ENCODE results near the gene OPN1MW3.
"Not testable (repeated sequence)": the region's sequence is repeated elsewhere in the genome, so short reads cannot be mapped to it uniquely, and the experiment has no call there.

The OPN1MW3 gene

GRCh38 chrX:154263072-154263471 lies 5.7 kb downstream of the OPN1MW3 start:
- not testable (repeated sequence) for H3K27me3 ChIP-seq, H3K27ac ChIP-seq, H4K20me1 ChIP-seq, H3K4me3 ChIP-seq, H3K9ac ChIP-seq, H3K9me3 ChIP-seq, H3K4me2 ChIP-seq, H3K4me1 ChIP-seq, H3K36me3 ChIP-seq

DNA sequence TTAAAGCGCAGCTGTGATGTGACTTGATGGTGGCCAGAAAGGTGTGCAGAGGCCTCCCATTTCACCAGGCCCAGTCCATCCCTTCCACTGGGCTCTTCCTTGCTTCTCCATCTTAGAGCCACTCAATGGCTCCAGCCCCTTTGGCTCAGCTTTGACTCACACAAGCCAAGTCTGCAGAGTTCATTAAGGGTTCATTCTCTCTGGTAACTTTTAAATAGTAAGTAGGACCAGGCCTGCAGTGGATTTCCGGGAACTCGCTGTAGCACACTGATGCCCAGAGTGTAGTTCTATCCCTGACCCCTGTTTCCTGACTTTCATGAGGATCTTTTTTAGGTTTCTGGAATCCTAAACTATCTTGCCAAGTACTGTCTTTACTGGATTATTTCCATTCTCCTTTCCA lies 11.9 kb downstream of the OPN1MW3 start:
- not testable (repeated sequence) for H4K20me1 ChIP-seq, H3K4me1 ChIP-seq, H3K36me3 ChIP-seq, H3K9me3 ChIP-seq, H3K4me2 ChIP-seq, H3K4me3 ChIP-seq, H3K27me3 ChIP-seq, H3K9ac ChIP-seq, H3K27ac ChIP-seq

DNA sequence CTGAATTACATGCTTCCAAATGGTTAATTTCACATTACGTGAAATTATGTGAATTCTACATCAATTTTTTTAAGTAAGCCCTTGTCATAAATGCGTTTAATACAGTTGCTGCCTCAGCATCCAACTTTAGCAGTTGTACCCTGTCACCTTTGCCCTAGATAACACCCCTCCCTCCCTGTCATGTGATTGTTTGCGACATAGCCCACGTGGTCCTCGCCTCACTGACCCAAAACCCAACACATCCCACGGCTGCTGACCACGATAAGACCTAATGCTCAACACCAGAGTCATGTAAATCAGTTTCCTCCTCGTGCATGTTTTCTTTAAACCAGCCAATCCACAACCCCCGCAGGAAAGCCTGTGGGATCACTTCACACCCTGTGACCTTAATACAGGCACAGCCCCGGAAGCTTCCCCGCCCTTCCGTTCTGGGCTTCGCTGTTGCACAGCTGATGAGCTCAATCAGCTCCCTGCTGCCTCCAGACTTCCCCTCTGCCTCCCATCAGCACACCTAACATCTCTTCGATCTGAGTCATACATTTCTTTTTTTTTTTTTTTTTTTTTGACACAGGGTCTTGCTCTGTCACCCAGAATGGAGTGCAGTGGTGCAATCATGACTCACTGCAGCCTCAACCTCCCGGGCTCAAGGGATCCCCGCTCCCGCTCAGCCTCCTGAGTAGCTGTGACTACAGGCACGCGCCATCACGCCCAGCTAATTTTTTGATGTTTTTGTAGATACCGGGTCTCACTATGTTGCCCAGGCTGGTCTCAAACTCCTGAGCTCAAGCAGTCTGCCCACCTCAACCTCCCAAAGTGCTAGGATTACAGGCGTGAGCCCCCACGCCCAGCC lies 27.3 kb downstream of the OPN1MW3 start:
- H3K4me2 ChIP-seq, H3K4me3 ChIP-seq, H3K9me3 ChIP-seq, H4K20me1 ChIP-seq, H3K4me1 ChIP-seq, H3K9ac ChIP-seq, H3K27ac ChIP-seq, H3K27me3 ChIP-seq, H3K36me3 ChIP-seq: not testable (repeated sequence)

DNA sequence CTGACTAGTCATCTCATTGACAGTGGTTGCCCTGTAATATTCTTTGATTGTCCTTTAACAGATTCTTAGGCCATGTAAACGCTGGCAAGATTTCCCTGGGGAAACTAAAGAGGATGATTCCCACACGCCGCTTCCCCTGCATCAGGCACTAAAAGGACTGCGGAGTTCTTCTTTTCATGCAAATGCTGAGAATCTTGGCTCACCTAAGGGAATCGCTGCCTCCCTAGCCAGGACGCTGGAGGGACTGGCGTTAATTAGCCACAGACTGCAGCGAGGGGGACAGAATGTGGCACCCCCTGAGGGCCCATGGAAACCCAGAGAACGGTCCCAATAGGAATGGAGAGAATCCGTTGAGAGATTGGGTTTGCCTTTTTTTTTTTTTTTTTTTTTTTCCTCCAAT lies 29.0 kb downstream of the OPN1MW3 start:
- H3K9me3 ChIP-seq, H4K20me1 ChIP-seq, H3K27ac ChIP-seq, H3K27me3 ChIP-seq, H3K4me1 ChIP-seq, H3K36me3 ChIP-seq, H3K4me2 ChIP-seq, H3K9ac ChIP-seq, H3K4me3 ChIP-seq: not testable (repeated sequence)

DNA sequence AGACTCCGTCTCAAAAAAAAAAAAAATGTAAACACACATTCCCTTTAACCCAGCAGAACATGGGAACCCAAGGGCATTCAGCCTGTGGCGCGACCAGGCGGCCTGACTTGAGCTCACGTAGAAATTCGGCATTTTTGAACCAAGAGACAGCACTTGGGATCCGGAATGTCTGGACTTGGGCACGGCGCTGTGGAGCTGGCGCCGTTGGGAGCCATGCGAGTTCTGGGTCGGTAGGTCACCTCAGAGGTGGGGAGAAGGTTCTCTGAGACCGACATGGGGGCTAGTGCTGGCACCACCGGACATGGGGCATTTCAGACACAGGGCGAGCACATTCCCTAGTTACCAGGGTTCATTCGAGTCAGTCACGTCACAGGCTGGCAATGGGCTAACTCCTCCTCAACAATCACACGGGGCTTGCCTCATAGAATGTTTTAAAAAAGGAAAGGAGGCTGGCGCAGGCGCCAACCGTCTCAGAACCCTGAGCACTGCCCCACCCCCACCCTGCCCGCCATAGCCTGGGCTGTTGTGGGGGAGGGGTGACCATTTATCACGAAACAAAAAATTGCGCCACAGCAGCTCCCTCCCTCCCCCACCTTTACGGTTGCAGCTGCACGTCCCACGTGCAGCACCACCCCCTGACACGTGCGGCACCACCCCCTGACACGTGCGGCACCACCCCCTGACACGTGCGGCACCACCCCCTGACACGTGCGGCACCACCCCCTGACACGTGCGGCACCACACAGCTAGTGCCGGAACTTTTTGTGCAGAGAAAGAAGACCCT lies 37.6 kb downstream of the OPN1MW3 start, which contains the start of gene TEX28:
TEX28 (minus strand) TSS at position 334 of the 784 bp plus-strand sequence. CDS start 3,007 bp downstream, outside the sequence.
- Histone ChIP-seq H4K20me1 (no peaks in the 10 kb centered on the region), H3K4me3 (no peak within 1 kb of the TSS), H3K4me2 (no peak within 1 kb of the TSS), H3K27ac (no peak within 1 kb of the TSS), H3K9ac (no peak within 1 kb of the TSS), H3K4me1 (0 out of 2 replicates have a peak, but pooled peaks cover 4% of the 10 kb centered on the region), H3K36me3 (no peaks in the 10 kb centered on the region), H3K27me3 (peaks cover 18% of the 10 kb centered on the region), H3K9me3 (peaks cover 25% of the 10 kb centered on the region)
- TF ChIP-seq Cebpa-rat (IDR thresholded peaks at IDR 0.05): no peak

DNA sequence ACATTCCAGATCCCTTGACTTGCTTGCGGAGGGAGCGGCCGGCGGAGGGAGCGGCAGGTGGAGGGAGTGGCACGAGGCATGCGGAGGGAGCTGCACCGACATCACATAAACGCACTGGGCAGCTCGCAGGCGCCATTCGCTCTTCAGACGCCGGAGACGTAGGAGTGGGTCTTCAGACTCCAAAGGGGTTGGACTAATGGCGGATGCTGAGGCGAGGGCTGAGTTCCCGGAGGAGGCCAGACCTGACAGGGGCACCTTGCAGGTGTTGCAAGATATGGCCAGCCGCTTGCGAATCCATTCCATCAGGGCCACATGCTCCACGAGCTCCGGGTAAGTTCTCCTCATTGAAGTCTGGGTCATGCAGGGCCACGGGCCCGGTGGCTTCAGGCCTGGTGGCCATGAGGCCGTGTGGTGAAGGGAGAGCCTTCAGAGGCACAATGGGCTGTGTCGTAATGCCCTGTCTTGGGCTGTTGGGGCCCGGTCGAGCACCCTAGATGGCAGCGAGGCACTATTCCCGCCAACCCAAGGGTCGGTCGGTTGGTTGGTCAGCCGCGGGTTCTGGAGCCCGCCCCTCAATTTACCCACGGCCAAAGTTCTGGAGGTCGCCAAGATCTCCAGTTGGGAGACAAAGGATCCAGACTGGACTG lies 38.4 kb downstream of the OPN1MW3 start, which contains the start of gene TKTL1:
TKTL1 (plus strand) TSS at position 132 of the 647 bp plus-strand sequence; CDS start at position 197, 65 bp downstream.
- Histone ChIP-seq H4K20me1 (no peaks in the 10 kb centered on the region), H3K4me2 (no peak within 1 kb of the TSS), H3K4me1 (0 out of 2 replicates have a peak, but pooled peaks cover 4% of the 10 kb centered on the region), H3K9ac (no peak within 1 kb of the TSS), H3K9me3 (peaks cover 25% of the 10 kb centered on the region), H3K27me3 (peaks cover 26% of the 10 kb centered on the region), H3K36me3 (no peaks in the 10 kb centered on the region), H3K4me3 (no peak within 1 kb of the TSS), H3K27ac (no peak within 1 kb of the TSS)
- TF ChIP-seq Cebpa-rat (IDR thresholded peaks at IDR 0.05): no peak

GRCh38 chrX:154296731-154297130 lies 39.3 kb downstream of the OPN1MW3 start:
- peaks cover 33% of the 10 kb centered on the region for H3K27me3 ChIP-seq
- no peak overlapping the region for H3K9ac ChIP-seq
- H3K9me3 ChIP-seq: peaks cover 25% of the 10 kb centered on the region
- no peak overlapping the region for H3K4me3 ChIP-seq
- H4K20me1 ChIP-seq: no peaks in the 10 kb centered on the region
- no peak for TF ChIP-seq Cebpa-rat (IDR thresholded peaks at IDR 0.05)
- no peak overlapping the region for H3K27ac ChIP-seq
- H3K4me2 ChIP-seq: no peak overlapping the region
- H3K36me3 ChIP-seq: no peaks in the 10 kb centered on the region
- 0 out of 2 replicates have a peak, but pooled peaks cover 4% of the 10 kb centered on the region for H3K4me1 ChIP-seq

DNA sequence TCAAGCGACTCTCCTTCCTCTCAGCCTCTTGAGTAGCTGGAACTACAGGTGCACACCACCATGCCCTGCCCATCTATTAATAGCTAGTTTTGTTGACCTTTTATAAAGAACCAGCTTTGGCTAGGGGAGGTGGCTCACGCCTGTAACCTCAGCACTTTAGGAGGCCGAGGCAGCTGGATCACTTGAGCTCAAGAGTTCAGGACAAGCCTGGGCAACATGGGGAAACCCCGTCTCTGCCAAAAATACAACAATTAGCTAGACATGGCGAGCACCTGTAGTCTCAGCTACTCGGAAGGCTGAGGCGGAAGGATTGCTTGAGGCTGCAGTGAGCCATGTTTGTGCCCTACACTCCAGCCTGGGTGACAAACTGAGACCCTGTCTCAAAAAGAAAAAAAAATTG lies 40.9 kb downstream of the OPN1MW3 start:
- Histone ChIP-seq H3K4me3 (no peak overlapping the region), H3K4me1 (0 out of 2 replicates have a peak, but pooled peaks cover 4% of the 10 kb centered on the region), H3K36me3 (no peaks in the 10 kb centered on the region), H3K9me3 (peaks cover 25% of the 10 kb centered on the region), H4K20me1 (no peaks in the 10 kb centered on the region), H3K4me2 (no peak overlapping the region), H3K27me3 (peaks cover 45% of the 10 kb centered on the region), H3K27ac (no peak overlapping the region), H3K9ac (no peak overlapping the region)
- no peak for TF ChIP-seq Cebpa-rat (IDR thresholded peaks at IDR 0.05)

- no peak overlapping the region for H3K4me2 ChIP-seq
- H3K4me3 ChIP-seq: no peak overlapping the region
- no peaks in the 10 kb centered on the region for H4K20me1 ChIP-seq
- no peaks in the 10 kb centered on the region for H3K36me3 ChIP-seq
- H3K27ac ChIP-seq: no peak overlapping the region
- H3K9me3 ChIP-seq: peaks cover 12% of the 10 kb centered on the region
- no peak overlapping the region for H3K9ac ChIP-seq
- 0 out of 2 replicates have a peak, but pooled peaks cover 4% of the 10 kb centered on the region for H3K4me1 ChIP-seq
- no peak for TF ChIP-seq Cebpa-rat (IDR thresholded peaks at IDR 0.05)
- peaks cover 63% of the 10 kb centered on the region for H3K27me3 ChIP-seq
Measured at GRCh38 chrX:154300816-154301215, 43.4 kb downstream of the OPN1MW3 start.

DNA sequence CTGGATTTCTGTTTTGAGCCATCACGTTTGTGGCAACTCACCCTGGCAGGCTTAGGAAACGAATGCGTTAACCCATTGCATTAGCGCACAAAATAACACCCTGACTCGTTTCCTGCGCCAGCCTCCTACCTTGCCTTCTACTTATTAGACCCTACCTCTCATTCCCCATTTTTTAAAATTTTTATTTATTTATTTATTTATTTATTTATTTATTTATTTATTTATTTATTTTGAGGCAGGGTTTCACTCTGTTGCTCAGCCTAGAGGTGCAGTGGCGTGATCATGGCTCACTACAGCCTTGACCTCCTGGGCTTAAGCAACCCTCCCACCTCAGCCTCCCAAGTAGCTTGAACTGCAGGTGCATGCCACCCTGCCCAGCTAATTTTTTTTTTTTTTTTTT lies 45.6 kb downstream of the OPN1MW3 start:
- H3K4me3 ChIP-seq, H3K27ac ChIP-seq, H3K9ac ChIP-seq, H3K36me3 ChIP-seq, H3K4me1 ChIP-seq, H3K9me3 ChIP-seq, H3K4me2 ChIP-seq, H4K20me1 ChIP-seq: not testable (repeated sequence)
- peaks cover 81% of the 10 kb centered on the region for H3K27me3 ChIP-seq
